Measurements from ENCODE around the gene MEOX1.
"Not testable (repeated sequence)": the region's sequence is repeated elsewhere in the genome, so short reads cannot be mapped to it uniquely, and the experiment has no call there.

The MEOX1 gene

DNA sequence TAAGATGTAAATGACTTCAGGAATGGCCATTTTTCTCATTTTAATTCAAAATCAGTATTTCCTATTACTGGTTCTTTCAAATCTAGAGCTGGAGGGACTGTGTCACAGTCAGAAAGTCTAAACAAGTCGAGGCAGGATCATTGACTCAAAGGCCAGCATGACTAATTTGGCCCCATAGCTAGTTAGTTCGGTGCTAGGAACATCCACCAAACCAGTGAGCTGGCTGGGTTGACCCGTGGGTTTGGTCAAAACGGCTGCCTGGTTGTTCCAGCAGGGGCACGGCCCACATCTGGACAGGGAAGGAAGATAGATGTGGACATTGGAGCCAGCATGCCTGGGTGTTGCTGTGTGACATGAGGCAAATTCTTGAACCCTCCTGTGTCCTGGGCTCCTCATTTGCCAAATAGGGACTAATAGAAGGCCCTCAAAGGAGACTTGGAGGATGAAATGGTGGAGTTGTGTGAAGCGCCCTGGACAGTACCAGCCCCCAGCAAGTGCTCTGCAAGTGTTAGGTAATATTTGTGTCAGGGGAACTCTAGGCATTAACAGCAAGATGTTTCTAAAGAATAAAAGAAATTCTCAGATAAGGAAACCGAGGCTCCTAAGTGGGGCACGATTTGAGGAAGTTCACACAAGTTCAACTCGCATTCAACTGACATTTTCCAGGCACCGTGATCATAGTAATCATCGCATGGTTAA is 46.2 kb downstream of the MEOX1 start:
- DNase-seq = no peak

DNA sequence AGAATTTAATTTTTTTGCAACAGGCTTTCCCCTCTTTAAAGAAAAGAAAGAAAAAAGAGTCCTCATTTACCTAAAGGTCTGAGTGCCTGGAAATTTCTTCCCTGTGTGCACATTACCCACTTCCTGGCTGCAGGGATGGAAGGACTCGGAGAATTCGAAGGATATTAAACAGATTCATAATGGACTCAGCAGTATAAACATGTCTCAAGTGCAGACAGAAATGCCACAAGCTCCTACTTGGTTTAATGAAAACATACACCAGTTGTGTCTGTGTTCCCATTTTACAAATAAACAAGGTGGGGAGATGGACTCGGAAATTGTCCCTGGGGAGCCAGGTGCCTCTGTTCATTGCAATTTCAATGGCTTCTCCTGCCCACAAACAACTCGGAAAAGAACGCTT is 47.2 kb downstream of the MEOX1 start:
- DNase-seq = no peak

DNA sequence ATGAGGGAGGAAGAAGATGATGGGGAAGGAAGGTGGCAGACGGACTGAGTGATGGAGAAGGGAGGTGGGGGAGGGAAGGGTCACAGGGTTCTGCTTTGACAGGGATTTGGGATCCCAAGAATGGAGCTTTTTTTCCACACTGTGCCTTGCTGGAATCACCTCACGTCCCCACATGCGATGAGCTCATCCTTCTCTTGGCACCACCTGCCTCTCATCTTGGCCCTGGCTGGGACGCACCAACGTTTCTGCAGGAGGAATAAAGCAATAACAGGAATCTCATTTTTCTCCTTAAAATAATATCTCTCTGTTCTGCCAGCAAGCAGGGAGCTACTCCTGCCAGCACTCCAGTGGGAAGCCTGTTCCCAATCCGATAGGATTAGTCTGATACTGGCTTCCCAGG is 47.8 kb downstream of the MEOX1 start:
- DNase-seq = no peak

DNA sequence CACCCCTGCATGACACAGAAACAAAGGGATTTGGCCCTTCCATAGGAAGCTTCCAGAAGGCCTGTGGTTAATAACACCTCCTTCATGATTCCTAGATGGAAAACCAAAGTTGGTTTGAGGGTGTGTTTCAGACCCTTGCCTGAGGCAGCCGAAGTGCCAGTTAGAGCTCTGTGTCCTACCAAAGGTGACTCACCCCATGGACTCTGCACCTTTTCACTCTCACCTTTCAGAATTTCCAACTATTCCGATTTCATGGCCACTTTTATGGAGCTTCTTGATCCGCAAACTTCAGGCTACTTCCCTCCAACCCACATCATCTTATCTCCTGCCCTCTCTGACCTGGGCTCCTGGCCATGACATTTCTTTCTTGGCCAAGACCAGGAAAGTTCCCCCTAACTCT is 49.2 kb downstream of the MEOX1 start:
- no peak for DNase-seq

DNA sequence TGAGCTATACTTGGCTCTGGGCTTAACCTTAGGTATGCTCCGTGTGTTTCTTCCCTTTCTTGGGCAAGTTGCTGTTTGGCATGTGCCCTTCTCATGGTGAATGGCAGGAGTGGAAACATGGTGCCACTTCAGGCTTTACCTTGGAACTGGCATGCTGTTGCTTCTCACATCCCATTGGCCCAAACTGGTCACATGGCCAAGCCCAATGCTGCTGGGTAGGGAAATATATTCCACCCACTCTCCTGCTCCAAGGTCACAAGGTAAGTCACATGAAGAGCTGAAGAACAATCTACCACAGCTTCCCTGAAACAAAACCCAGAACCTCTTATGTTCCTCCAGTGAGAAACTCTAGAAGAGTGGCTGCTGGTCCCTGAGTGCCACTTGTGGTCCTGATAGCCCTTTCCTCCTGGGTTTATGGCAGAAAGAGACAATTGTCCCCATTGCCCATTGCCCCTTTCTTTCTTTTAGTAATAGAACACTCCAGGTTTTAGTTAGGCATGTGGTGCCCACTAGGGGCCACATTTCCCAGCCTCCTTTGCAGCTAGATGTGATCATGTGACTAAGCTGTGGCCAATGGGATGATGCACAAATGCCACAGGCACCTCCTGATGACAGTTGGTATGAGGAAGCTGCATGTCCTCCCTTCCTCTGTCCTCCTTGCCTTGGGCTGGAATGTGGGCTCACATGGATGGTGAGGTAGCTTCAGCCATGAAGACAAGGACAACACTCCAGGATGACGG is 50.3 kb downstream of the MEOX1 start:
- no peak for DNase-seq

DNA sequence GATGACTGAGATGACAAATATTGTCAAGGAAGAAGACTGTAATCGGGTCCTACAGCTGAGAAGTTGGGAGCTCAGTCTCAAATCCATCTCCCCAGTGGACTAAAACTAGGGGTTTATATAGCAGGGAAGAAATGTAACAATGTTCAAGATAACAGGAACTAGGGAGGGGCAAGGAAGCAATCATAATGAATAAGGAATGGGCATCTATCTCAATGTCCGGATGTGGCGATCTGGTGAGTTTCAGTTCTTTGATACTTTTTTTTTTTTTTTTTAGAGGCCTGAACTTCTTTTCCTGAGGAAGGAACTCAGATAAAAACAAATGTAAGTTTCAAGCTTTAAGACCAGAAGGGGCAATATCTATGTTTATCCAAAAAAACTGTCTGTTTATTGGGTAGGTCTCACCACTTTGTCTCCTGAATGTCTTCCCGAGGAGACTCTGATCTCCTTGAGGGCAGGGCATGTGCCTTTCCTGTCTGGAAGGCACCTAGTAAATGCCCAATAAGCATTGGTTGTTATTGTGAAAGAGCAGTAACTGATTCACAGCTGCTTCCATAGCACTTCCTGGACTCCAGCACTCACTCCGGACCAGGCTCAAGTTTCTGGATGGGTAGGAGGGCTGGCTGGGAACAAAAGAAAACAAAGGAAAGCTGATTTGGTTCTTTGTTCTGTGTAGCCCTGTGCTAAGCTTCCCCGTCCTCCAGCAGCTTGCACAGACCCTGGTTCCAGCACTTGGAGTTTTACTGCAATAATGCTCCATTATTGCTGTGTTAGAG is 51.9 kb downstream of the MEOX1 start:
- no peak for DNase-seq

DNA sequence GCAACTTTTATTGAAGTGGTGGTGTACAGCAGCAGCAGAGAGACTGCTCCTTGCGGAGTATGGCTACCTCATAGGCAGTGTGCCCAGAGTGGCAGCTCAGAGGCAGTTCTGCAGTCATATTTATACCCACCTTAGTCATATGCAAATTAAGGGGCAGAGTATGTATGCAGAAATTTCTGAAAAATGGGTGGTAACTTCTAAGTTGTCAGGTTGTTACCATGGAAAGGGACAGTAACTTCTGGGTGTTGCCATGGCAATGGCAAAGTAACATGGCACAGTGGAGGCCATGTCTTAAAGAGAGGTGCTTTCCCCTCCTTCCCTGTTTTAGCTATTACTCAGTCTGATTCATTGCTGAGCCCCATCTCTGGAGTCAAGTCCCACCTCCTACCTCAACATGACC is 53.4 kb downstream of the MEOX1 start:
- no peak for DNase-seq

DNA sequence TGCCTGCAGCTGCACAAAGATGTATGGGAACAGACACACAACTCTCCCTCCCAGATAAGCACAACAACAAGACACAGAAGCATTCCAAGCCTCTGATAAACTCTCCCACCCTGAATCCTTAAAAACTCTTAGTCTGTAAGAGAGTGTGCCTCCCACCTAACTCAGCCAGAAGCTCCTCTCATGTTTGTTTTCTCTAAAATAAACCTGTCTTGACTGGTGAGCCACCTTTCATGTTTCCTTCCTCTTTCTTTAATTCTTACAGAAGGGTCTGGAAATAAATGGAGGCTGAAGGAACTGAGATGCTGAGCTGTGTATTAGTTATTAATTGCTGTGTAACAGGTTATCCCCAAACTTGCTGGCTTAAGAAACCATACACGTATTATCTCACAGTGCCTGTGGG is 57.2 kb downstream of the MEOX1 start:
- no peak for DNase-seq

DNA sequence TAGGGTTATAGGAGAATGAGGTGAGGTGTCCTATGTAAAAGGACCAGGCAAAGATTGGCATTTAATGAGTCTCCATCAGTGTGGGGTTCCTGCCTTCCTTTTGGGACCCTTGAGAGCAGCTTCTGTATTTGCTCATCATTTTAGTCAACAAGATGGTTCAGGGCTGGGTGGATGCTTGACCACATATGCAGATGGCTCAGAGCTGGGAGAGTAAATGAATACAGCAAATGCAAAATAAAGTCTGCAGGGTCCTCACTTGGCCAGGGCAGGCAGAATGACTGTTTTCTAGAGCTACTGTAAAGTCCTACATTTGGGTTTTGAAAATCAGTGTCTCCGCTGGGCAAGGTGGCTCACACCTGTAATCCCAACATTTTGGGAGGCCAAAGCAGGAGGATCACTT is 58.4 kb downstream of the MEOX1 start:
- DNase-seq = no peak

DNA sequence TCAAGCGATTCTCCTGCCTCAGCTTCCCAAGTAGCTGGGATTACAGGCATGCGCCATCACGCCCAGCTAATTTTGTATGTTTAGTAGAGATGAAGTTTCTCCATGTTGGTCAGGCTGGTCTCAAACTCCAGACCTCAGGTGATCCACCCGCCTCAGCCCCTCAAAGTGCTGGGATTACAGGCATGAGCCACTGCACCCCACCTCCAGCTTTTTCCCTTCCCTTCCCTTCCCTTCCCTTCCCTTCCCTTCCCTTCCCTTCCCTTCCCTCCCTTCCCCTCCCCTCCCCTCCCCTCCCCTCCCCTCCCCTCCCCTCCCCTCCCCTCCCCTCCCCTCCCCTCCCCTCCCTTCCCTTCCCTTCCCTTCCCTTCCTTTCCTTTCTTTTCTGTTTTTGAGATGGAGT is 59.2 kb downstream of the MEOX1 start:
- DNase-seq = not testable (repeated sequence)

DNA sequence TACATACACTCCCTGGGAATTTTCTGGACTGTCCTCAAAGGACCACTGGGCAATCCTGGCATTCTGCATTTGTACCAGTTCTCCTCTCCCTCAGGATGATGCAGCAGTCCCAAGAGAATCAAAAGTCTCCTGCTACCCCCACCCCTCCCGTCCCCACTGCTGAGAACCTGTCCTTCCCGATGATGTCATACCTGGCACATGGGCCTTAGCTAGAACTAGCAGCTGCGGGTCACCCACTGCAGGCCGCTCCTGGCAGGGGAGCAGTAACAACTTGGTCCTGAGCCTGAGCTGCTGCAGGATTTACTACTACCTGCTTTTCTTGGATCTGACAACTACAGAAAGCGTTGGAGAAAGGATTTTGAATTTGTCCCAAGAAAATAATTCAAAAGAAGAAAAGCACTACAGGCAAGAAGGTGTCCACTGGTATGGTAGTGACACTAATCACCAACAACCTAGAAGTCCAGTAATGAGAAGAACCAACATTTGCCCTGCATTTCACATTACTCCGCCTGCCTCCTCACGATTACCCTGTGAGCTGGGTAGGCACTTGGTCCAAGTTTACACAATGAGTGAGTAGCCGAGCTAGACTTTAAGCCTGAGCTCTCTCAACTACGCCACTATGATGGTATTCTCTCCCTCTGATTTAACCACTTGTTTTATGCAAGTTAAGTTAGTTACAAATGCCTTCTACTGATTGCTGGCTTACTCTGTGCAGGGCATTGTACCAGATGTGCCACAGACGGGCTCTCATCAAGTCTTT is 60.3 kb downstream of the MEOX1 start:
- no peak for DNase-seq

DNA sequence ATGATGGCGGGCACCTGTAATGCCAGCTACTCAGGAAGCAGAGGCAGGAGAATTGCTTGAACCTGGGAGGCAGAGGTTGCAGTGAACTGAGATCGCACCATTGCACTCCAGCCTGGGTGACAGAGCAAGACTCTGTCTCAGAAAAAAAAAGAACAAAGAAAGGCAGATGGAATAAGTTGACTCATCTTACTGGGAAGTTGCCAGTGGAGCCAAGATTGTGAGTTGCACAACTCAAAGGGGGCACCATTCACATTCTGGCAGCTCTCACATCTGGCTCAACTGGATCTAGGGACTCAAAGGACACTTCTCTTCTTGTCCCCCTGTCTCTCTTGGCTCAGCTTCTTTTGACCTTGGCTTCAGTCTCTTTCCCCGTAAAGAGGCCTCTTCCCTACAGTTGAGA is 61.9 kb downstream of the MEOX1 start:
- DNase-seq = no peak

DNA sequence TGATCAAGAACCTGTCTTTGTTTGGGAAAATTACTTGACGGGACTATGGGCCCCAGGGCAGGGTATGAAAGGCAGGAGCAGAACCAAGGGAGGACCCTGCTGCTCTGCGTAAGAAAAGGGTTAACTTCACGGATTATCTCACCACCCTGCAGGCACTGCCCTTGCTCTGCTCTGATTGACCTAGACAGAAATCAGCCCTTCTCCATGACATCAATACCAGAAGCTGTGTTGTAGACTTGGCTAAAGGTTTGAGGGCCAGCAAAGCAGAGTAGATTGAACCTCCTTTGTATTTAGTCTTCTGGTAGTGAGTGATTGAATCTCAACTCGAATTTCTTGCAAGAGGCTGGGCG is 62.7 kb downstream of the MEOX1 start:
- DNase-seq = no peak

DNA sequence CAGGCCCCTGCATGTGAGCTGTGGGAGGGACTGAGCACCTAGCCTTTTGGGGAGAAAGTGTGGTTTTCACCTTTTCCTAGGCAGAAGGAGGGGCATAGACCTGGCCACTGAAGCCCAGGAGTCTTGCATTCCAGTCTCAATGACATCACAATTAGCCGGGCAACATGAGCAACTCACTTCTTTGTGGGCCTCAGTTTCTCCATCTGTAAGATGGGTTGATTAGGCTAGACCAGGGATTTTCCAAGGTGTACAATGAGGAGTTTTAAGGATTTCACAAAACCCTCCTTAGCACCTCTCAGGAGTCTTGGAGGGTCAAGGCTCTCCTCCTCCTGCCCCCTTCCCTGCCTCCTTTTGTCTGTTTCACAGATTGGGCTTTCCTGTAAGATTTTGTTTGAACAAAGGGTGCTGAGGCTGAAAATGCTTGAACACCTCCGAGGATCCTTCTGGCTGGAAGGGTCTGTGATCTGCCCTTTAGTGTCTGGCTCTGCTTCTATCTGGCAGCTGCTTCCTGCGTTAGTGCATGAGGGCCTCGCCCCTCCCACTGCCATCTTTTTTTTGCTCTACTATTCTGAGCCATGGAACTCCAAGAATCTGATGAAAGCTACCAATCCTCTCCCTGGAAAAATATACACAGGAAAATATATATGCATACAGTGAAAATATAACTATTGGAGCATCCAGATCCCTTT is 63.2 kb downstream of the MEOX1 start:
- DNase-seq = no peak

DNA sequence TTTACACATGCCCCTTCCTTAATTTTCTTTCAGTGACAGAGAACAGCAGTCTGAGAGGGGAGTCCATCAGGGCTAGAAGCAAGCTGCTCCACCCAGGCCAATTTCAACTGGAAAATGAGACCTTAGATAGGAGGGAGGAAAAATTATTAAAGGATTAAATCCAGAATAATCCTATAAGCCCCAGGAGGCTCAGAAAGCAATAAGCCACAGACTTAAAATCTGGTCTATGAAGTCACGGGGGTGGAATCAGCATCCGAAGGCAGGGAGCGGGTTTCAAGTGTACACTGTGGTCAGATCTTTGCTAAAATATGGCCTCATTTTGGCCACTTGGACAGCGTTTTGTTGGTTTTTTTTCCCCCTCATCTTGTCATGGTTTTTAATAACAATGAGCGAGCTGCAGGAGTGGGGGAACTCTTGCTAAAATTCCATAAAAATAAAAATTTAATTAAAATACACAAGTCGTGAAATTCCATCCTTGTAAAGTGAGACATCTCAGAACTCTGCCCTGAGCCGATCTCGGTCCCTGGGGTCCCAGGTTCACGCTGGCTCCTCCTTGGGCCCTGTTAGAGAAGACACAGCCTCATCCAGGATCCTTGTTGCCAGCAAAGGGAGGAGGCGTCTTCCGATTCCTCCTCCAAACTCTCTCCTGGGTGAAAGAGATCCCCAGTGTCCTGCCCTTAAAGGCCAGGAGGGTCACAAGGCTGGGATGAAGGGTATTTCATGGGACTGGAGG is 63.9 kb downstream of the MEOX1 start:
- DNase-seq = no peak

DNA sequence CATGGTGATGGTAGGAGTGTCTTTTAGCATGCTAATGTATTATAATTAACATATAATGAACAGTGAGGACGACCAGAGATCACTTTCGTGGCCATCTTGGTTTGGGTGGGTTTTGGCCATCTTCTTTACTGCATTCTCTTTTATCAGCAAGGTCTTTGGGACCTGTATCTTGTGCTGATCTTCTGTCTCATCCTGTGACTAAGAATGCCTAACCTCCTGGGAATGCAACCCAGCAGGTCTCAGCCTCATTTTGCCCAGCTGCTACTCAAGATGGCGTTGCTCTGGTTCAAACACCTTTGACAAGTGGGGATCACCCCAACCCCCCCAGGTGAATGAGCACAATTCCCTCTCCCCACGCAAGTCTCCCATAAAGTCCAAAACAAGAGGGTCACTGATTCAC is 66.3 kb downstream of the MEOX1 start:
- DNase-seq = no peak

DNA sequence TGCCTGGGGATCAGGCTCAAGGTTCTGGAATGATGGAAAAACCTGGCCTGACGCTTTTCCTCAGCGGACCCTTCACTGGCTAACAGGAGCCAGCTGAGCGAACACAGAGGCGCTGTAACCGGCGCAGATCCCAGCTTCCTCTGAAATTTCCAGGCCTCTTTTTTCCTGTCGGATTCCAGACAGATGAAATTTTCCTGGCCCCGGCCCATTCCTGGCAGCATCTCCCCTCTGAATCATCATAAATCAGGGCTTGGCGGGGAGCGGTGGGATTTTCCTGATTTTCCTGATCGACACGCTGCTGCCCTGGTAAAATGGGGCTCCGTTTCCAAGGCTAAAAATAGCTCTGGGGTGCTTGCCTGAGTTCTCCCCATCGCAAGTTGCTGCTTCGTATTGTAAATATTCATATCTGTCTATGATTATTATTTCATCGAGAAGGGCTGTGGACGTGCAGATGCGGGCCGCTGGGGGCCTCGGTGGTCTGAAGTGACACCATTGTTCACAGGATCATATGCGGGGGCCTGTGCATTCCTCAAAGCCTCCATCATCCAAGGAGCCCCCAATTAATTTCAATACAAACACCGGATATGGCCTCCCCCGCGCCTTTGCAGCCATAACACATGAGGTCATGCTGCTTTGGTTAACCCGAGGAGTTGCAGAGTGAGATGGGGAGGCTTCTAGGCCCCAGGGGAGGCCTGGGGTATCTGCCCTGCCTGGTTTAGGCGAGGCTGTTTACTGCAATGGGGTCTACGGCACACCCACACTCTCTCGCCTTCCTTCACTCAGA is 69.8 kb downstream of the MEOX1 start:
- no peak for DNase-seq

DNA sequence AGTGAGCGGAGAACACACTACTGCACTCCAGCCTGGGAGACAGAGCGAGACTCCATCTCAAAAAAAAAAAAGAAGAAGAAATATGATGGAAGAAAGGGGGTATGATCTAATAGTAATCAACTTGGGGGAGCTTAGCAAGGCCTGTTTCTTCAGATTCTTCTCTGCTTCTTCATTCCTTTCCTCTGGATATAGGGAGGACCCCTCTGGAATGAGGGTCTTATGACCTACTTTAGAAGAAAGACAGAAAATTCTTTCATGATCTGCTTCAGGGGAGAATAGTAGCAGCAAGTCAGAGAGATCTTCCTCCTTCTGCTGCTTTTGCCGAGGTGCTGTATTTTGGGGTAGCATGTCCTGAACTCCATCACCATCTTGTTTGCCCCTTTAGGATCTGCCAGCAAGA is 70.7 kb downstream of the MEOX1 start:
- no peak for DNase-seq

All from activated gamma-delta T cell (primary cell).